Activated CD4-positive, alpha-beta T cell treated with anti-CD3 and anti-CD28 coated beads, Interleukin-2, amount 10 ng/mL, durations not matched to agents 24 days and 14 days (primary cell): ENCODE results near the gene DYSF. TPM values are rescaled to one million over a fixed set of nuclear protein-coding genes. Genes with fewer than 3 reads are reported as not detected.

Source experiments
- DNase-seq: peaks from one replicate; pipeline ENCODE4 v3.0.0; 2022
- H3K27ac Mint-ChIP-seq: one replicate; pipeline ENCODE4 v1.8.0; 2022; ENCODE audit warnings: mild to moderate bottlenecking, mixed read lengths
- H3K27me3 Mint-ChIP-seq: one replicate; pipeline ENCODE4 v1.8.0; 2022; ENCODE audit warnings: mixed read lengths
- H3K36me3 Mint-ChIP-seq: one replicate; pipeline ENCODE4 v1.8.0; 2022; ENCODE audit warnings: low read depth, mild to moderate bottlenecking, mixed read lengths
- H3K4me1 Mint-ChIP-seq: one replicate; pipeline ENCODE4 v1.8.0; 2021; ENCODE audit warnings: mixed read lengths
- H3K4me3 Mint-ChIP-seq: one replicate; pipeline ENCODE4 v1.8.0; 2022; ENCODE audit warnings: mild to moderate bottlenecking, moderate library complexity, mixed read lengths
- H3K9me3 Mint-ChIP-seq: one replicate; pipeline ENCODE4 v1.8.0; 2021; ENCODE audit warnings: mixed read lengths
- intact Hi-C: fragments of 100-400 bp; cut with micrococcal nuclease; formaldehyde crosslinking; loops from one replicate; pipeline ENCODE4 v1.15.1; 2023
- total RNA-seq: library from RNA; stranded (reverse); gene quantifications from 2 replicates; pipeline ENCODE4 v1.2.3, GENCODE V29; 2022

Gene DYSF
- total RNA-seq, 1 donor from 2014 or later = not detected

DNA sequence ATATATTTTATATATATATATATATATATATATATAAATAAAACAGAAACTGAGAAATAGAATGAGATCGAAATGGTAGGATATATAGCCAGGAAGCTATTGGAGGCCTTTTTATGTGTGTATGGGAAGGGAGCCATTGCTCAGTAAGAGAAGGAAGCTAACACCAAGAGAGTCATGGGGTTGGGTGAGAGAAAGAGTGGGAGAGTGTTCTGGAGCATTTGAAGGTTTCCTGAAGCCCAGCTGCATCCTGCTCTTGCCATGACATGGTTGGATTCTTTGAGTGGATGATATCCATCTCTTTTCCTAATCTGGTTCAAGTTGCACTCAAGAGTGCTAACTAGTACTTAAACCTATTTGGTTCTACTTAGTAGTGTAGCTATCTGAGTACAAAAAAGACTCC lies 282.3 kb downstream of the DYSF start:
- no peaks in the 10 kb centered on the region for H3K36me3 Mint-ChIP-seq
- H3K4me3 Mint-ChIP-seq = no peak overlapping the region
- H3K4me1 Mint-ChIP-seq = no peaks in the 10 kb centered on the region
- H3K27ac Mint-ChIP-seq = no peak overlapping the region
- intact Hi-C loops = no loop called here
- DNase-seq = no peak
- no peaks in the 10 kb centered on the region for H3K9me3 Mint-ChIP-seq
- H3K27me3 Mint-ChIP-seq = no peaks in the 10 kb centered on the region

Other genes starting within 250 kb of the DYSF start
- gene PAIP2B, start 226.5 kb upstream of the DYSF start, total RNA-seq = 0.63 and 0.64 TPM in 2 replicates
- 90.2 and 91.5 TPM in 2 replicates for gene ZNF638, start 121.8 kb upstream of the DYSF start, total RNA-seq